ENCODE results near the gene CPT1B. TPM values are rescaled to one million over a fixed set of nuclear protein-coding genes. Genes with fewer than 3 reads are reported as not detected.
"Not testable (repeated sequence)": the region's sequence is repeated elsewhere in the genome, so short reads cannot be mapped to it uniquely, and the experiment has no call there.

Gene CPT1B
- total RNA-seq, result 1.5 and 5.2 TPM in 2 replicates

GRCh38 chr22:50577987-50578775 is at the start of gene CPT1B:
Gene CPT1B, minus strand, starts transcription at chr22:50578427. Its CDS starts 512 bp downstream, at chr22:50577915.
- DNase-seq (ENCODE audit: low read depth in 2 of 2), result no peak

GRCh38 chr22:50626850-50627641 is 48.8 kb upstream of the CPT1B start:
- DNase-seq (ENCODE audit: low read depth in 2 of 2), result peak in 1 of 2 donors; percentile 36

GRCh38 chr22:50626314-50626849 is 48.2 kb upstream of the CPT1B start:
- no peak for DNase-seq (ENCODE audit: low read depth in 2 of 2)

GRCh38 chr22:50625568-50626313 is 47.5 kb upstream of the CPT1B start:
- peak; percentile 35 to 60 for DNase-seq (ENCODE audit: low read depth in 2 of 2)

GRCh38 chr22:50625131-50625567 is 46.9 kb upstream of the CPT1B start:
- no peak for DNase-seq (ENCODE audit: low read depth in 2 of 2)

- DNase-seq (ENCODE audit: low read depth in 2 of 2), result no peak
Measured at GRCh38 chr22:50624347-50625130, 46.3 kb upstream of the CPT1B start.

GRCh38 chr22:50622723-50623327 is 44.6 kb upstream of the CPT1B start:
- DNase-seq (ENCODE audit: low read depth in 2 of 2), result no peak

- DNase-seq (ENCODE audit: low read depth in 2 of 2), result peak in 1 of 2 donors; percentile 59
Measured at GRCh38 chr22:50621948-50622722, 43.9 kb upstream of the CPT1B start.

- DNase-seq (ENCODE audit: low read depth in 2 of 2), result peak in 1 of 2 donors; percentile 24
Measured at GRCh38 chr22:50621356-50621880, 43.2 kb upstream of the CPT1B start.

- peak; percentile 74 to 87 for DNase-seq (ENCODE audit: low read depth in 2 of 2)
Measured at GRCh38 chr22:50620593-50621355, 42.5 kb upstream of the CPT1B start.

GRCh38 chr22:50614296-50614695 is 36.1 kb upstream of the CPT1B start:
- not testable (repeated sequence) for DNase-seq (ENCODE audit: low read depth in 2 of 2)

GRCh38 chr22:50613291-50613981 is 35.2 kb upstream of the CPT1B start:
- DNase-seq (ENCODE audit: low read depth in 2 of 2), result no peak

- no peak for DNase-seq (ENCODE audit: low read depth in 2 of 2)
Measured at GRCh38 chr22:50612528-50613221, 34.4 kb upstream of the CPT1B start.

- no peak for DNase-seq (ENCODE audit: low read depth in 2 of 2)
Measured at GRCh38 chr22:50612168-50612527, 33.9 kb upstream of the CPT1B start.

GRCh38 chr22:50611341-50612060 is 33.3 kb upstream of the CPT1B start:
- no peak for DNase-seq (ENCODE audit: low read depth in 2 of 2)

GRCh38 chr22:50610581-50610980 is 32.4 kb upstream of the CPT1B start:
- DNase-seq (ENCODE audit: low read depth in 2 of 2), result no peak

GRCh38 chr22:50610041-50610451 is 31.8 kb upstream of the CPT1B start:
- DNase-seq (ENCODE audit: low read depth in 2 of 2), result no peak

Data from lung microvascular endothelial cell (primary cell).